GM19351 (cell line): Measurements from ENCODE around the gene TOM1L2.
A peak's percentile ranks its signal among the peaks of the same experiment; 100 is the strongest.
"Not testable (repeated sequence)": the region's sequence is repeated elsewhere in the genome, so short reads cannot be mapped to it uniquely, and the experiment has no call there.

Source experiments
- ATAC-seq: cut with Tn5 transposase; IDR thresholded peaks from one replicate; pipeline ENCODE4 v1.9.1; 2021; ENCODE audit warnings: mild to moderate bottlenecking, moderate library complexity; ENCODE audit not compliant: unreplicated experiment

Gene TOM1L2

DNA sequence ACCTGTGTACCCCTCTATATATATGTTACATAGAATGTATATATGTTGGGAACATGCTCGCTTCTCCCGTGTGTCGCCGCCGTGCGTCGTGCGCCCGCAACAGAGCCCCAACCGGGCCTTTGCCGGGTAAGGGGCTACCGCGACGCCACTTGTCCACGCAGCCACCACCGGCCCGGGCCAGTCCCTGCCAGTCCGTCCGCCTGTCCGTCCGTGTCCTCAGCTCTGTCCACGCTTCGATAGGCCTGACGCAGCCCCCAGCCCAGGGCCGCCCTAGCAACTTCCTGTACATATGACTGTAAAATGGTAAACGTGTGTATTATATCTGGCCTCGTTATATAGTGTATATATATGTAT is 161.3 kb downstream of the TOM1L2 start:
- ATAC-seq = no peak

DNA sequence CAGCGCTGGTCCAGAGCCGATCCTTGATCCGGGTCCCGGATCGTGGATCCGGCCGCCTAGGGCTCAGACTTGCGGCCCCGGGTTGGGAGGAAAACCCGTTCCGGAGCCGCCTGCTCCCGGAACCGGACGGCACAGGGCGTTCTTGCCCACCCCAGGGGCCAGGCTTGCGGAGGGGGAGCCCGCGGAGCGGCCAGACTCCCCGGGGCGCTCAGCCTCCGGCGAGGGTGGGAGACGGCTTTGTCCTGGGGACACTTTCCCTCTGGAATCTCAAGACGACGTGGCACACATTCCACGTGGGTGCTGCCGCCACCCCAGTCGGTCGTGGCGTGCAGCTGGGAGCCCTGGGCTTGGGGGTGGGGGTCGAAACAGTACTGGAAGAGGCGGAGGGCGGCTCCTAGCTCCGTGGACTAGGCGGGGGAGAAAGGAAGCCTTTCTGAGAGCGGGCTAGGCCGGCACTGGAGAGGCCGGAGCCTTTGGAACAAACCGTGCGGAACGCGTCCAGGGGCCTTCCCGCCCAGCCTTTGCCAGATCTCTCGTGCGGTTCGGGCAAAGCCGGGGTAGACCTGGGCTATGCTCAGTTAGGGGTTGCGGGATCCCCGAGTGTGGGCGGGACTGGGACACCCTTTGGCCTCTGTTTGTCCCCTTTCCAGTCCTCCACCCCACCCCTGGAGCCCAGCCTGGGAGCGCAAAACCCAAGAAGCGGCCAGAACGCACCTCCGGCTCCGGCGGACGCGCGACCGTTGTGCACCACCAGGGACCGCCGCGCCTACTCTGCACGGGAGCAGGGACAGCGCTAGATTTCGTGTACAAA is 161.9 kb downstream of the TOM1L2 start:
- no peak for ATAC-seq

GRCh38 chr17:17809531-17810083 is 162.6 kb downstream of the TOM1L2 start:
- ATAC-seq = no peak

- ATAC-seq = peak; percentile 80
These were observed 163.3 kb downstream of the TOM1L2 start for GRCh38 chr17:17808706-17809432.

- not testable (repeated sequence) for ATAC-seq
These were observed 164.0 kb downstream of the TOM1L2 start for GRCh38 chr17:17808200-17808599.

GRCh38 chr17:17807440-17807839 is 164.8 kb downstream of the TOM1L2 start:
- ATAC-seq = no peak

GRCh38 chr17:17806611-17807274 is 165.5 kb downstream of the TOM1L2 start:
- ATAC-seq = no peak

GRCh38 chr17:17806035-17806434 is 166.2 kb downstream of the TOM1L2 start:
- no peak for ATAC-seq

- no peak for ATAC-seq
These were observed 166.6 kb downstream of the TOM1L2 start for GRCh38 chr17:17805575-17805974.

DNA sequence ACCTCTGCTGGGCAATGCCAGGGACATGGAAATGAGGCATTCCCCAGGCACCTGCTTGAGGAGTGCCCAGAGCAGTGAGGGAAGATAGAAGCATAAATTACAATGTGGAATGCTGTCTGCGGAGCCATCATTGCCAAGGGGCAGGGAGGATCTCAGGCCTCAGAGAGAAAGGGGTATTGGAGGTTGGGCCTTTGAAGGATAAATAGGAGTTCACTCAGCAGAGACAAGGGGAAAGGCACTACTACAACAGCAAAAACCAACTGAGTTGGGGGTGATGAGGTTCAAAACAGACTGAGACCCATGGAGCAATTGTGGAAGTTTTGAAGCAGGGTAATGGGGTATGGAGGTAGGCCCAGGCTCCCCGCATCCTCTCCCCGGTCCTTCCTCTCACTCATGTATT is 168.2 kb downstream of the TOM1L2 start:
- no peak for ATAC-seq

- ATAC-seq = no peak
These were observed 170.3 kb downstream of the TOM1L2 start for GRCh38 chr17:17801800-17802481.

GRCh38 chr17:17800504-17801021 is 171.6 kb downstream of the TOM1L2 start:
- no peak for ATAC-seq

DNA sequence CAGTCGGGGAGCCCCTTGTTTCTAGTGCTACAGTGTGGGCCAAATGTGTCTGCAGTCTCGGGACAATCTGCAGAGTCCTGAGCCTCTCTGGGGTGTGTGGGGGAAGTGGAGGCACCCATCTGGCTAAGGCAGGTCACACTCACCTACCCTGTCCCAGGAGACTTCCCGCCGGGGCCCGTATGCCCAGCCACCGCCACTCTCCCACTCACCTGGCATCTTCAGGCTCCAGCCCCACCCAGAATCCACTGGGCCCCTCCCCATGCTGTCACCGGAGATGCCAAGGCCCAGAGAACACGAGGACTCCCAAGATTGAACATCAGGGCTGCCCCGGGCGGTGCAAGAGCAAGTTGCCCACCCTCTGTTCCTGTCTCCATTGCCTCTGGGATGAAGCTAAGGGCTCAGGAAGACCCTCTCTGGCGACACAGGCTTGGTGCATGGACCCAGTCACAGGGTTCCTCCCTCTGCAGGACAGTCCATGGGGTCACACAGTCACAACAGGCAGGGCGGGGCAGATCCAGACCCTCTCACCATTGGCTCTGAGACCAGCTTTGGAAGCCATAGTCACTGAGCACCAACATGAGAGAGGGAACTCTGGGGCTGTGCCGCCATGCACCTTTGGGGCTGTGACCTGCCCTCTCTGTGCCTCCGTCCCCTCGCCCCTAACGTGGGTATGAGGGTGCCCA is 173.5 kb downstream of the TOM1L2 start:
- no peak for ATAC-seq

- no peak for ATAC-seq
These were observed 174.1 kb downstream of the TOM1L2 start for GRCh38 chr17:17798010-17798556.

- ATAC-seq = no peak
These were observed 174.9 kb downstream of the TOM1L2 start for GRCh38 chr17:17797119-17797809.

DNA sequence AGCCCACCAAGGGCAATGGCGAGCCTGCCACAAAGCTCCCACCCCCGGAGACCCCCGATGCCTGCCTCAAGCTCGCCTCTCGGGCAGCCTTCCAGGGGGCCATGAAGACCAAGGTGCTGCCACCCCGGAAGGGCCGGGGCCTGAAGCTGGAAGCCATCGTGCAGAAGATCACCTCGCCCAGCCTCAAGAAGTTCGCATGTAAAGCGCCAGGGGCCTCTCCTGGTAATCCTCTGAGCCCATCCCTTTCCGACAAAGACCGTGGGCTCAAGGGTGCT is 175.5 kb downstream of the TOM1L2 start:
- ATAC-seq = no peak

GRCh38 chr17:17795946-17796786 is 176.0 kb downstream of the TOM1L2 start:
- ATAC-seq = no peak

- ATAC-seq = no peak
These were observed 176.9 kb downstream of the TOM1L2 start for GRCh38 chr17:17795296-17795695.

DNA sequence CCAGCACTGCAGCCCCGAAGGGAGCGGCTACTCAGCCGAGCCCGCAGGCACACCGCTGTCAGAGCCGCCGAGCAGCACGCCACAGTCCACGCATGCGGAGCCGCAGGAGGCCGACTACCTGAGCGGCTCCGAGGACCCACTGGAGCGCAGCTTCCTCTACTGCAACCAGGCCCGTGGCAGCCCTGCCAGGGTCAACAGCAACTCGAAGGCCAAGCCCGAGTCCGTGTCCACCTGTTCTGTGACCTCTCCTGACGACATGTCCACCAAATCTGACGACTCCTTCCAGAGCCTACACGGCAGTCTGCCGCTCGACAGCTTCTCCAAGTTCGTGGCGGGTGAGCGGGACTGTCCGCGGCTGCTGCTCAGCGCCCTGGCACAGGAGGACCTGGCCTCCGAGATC is 177.8 kb downstream of the TOM1L2 start:
- ATAC-seq = no peak
